NCI-H2171 treated with DMSO at 0.1 percent for 48 hours (cell line): Measurements from ENCODE around the gene GCK.
"Not testable (repeated sequence)": the region's sequence is repeated elsewhere in the genome, so short reads cannot be mapped to it uniquely, and the experiment has no call there.

Experiments used
- DNase-seq: peaks from one replicate; lab custom pipeline; 2025; lab: John Stamatoyannopoulos, UW

The GCK gene

GRCh38 chr7:44201813-44202212 is 12.6 kb upstream of the GCK start:
- DNase-seq: no peak

GRCh38 chr7:44200699-44201461 is 11.6 kb upstream of the GCK start, which contains the start of gene YKT6:
YKT6 (plus strand) TSS chr7:44200978; CDS start chr7:44201136, 158 bp downstream.
- peak; percentile 97 for DNase-seq

DNA sequence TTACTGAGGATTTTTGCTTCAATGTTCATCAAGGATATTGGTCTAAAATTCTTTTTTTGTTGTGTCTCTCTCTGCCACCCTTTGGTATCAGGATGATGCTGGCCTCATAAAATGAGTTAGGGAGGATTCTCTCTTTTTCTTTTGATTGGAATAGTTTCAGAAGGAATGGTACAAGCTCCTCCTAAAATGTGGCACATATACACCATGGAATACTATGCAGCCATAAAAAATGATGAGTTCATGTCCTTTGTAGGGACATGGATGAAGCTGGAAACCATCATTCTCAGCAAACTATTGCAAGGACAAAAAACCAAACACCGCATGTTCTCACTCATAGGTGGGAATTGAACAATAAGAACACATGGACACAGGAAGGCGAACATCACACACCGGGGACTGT is 10.9 kb upstream of the GCK start:
- DNase-seq: not testable (repeated sequence)

DNA sequence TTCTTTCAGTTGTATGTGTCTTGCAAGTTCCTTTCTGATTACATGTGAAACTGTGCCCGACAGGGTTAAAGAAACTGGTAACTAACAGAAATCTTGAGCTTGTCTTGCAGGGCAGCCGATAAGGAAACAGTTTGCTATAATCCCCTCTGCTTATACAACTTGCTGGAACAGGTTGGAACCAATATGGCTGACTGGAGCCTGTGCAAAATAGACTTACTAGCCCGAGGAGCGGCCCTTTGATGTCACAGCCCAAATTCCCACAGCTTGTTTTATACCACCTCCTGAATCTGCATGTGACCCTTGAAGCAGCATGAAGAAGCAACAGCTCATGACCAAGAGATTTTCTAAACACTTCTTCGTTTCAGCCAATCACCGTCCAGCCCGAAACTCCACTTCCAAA is 8.2 kb upstream of the GCK start:
- DNase-seq: no peak

DNA sequence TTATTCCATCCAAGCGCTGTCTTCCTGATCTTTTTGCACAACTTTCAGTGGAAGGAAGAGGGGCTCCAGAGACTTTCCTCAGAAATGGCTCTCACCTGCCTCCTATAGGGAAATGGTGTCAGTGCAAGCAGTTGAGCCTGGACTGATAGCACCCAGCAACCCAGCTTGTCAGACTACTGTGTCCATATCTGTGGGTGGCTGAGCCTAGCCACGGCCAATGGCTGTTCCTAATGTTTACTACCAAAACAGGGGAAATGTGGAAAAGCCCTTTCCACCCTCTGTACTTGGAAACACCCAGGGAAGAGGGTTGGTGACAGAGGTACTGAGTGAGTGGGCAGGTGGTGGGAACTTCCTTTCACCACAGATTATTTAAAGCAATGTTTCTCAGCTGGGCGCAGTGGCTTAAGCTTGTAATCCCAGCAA is 7.2 kb upstream of the GCK start:
- peak; percentile 27 for DNase-seq

GRCh38 chr7:44195889-44196288 is 6.7 kb upstream of the GCK start:
- peak; percentile 75 for DNase-seq

DNA sequence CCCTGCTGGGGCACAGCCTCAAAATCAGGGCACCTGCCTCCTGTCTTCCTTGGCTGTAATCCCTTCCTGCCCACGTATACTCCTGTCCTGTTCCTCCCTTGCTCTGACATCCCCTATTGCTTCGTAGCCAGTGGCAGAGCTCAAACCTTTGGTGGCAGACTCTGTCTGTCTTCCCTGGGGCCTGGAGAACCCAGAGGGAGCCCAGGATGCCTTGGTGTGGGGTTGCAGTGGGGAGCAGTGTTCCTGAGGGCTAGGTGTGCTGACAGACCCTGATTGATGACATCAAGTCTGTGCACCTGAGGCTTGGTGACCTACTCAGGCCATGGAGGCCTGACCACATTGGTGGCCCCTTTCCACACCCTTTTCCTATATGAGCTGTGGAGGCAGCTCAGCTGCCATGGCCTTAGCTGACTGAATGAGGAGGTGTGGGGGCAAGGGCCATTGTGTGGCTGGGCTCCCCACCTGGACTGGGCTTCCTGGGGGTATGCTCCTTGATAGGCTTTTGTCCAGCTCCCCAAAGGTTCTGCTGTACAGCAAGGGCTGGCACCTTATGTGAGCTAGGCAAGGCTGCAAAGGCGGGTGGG is 5.4 kb upstream of the GCK start:
- no peak for DNase-seq

DNA sequence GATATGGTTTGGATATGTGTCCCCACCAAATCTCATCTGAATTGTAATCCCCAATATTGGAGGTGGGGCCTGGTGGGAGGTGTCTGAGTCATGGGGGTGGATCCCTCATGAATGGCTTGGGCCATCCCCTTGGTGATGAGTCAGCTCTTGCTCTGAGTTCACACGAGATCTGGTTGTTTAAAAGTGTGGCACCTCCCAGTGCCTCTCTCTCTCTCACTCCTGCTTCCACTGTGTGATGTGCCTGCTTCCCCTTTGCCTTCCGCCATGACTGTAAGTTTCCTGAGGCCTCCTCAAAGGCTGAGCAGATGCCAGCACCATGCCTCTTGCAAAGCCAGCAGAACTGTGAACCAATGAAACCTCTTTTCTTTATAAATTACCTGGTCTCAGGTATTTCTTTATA is 4.8 kb upstream of the GCK start:
- no peak for DNase-seq

DNA sequence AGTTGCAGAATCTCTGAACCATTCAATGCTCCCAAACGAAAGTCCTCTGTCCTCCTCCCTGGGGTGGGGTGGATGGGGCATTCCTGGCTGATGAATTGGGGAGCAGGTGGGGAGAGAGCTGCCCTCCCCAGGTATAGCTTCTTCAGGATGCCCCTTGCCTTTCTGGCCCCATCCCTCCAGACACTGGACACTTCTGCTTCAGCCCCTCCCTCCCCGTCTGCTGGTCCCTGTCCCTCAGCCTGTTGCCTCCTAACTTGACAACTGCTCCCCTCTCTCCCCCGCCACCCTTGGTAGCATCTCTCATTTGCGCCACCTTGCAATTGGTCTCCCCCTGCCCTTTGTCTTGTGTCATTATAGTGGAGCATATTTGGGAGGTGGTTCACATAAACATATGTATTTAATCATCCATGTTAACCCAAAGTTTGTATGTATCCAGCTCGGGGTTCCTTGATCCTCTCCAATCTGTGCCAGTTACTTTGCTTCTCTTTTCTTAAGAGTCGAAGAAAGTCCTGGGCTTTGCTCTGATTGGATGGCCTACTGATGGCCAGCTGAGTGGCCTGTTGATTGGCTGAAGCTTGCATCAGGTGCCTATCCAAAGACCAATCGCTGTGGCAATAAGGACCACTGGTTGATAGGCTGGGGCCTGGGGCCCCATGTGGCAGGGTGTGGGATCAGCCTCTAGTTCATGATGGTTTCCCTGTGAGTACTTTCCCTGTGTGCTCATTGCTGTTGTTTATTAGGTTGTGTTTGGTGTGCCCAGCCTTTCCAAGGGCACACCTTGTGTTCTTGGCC is 4.0 kb upstream of the GCK start:
- no peak for DNase-seq

DNA sequence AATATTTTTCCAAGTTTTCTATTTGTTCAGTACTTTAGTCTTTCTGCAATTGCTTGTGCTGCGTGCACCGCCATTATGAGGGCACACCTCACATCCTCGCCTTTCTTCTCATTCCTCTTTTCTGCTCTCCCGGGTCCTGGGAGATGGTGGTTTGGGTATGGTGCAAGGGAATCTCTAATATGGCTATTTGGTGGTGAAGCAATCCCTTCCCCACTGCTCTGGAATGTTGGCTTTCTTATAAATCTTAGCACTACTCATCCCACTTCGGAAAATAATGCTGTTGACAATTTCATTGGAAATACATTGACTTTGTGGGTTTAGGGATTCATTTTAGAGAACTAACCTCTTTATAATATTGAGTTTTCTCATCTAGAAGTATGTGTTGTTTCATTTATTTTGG is 1.9 kb upstream of the GCK start:
- no peak for DNase-seq

DNA sequence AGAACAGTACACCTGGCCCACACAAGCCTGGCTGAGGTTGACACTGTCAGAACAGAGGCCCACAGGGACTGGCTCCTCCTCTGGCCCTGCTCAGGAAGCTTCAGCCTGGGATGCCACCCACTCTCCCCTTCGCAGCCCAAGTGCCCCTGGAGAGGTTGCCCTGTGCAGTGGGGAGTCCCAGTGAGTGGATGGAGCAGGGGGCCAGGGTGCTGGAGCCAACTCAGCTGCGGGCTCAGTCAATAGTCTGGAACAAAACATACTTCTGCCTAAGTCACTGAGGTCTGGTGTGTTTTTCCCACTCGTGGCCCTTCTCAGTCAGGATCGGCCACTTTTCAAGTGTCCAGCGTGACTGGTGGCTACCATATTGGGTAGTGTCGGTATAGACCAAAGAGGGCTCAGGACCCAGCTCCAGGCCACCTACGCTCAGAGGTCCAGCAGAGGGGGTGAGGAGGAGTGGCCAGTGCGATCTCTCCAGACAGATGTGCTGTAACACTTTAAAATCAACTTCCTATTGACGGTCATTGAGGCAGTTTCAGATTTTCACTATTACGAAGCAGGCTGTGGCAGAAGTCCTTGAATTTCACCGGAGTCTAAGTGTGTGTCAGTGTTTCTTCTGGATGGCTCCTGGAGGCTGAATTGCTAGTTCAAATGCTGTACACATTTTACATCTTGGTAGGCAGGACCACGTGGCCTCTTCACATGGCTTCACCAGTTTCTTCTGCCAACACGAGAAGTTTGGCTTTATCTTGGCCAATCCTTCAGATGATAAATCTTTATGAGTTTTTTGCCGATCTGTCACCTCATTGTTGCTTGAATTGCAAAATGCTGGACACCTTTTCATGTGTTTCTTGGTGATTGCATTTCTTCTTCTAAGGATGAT is 994 bp upstream of the GCK start:
- DNase-seq: no peak

- DNase-seq: no peak
These were observed 586 bp downstream of the GCK start for GRCh38 chr7:44188480-44189225.

DNA sequence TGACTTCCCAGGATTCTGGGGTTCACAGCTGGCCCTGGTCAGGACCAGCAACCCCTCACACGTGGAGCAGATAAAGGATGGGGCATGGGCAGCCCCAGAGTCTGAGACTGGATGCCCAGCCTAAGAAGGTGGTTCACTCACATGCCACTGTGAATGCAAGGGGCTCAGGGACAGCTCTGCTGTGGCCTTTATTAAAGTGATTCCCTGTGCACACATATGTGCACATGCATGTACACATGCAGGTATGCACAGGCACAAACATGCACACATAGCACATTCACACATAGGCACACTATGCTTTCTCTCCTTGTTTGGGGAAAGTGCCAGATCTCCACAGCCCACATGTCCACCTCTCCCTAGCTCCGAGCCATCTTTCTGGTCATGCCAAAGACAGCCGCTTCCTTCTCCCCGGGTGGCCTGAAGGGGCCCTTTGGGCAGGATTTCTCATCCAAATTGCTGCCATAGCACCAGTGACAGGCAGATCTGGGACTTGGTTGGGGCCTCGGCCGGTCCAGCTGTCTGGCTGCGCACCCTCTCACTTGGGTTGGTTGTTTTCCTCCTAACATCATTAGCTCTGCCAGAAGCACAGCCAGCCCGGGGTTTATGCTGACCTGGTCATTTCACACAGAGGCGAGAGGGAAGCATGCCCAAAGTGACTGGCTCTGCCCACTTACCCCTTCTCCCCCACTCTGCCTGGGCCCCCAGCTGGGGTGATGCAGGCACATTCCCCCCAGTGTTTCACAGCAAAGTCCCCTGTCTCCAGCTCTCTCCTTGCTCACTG is 1.4 kb downstream of the GCK start:
- no peak for DNase-seq

GRCh38 chr7:44186736-44187135 is 2.5 kb downstream of the GCK start:
- no peak for DNase-seq

DNA sequence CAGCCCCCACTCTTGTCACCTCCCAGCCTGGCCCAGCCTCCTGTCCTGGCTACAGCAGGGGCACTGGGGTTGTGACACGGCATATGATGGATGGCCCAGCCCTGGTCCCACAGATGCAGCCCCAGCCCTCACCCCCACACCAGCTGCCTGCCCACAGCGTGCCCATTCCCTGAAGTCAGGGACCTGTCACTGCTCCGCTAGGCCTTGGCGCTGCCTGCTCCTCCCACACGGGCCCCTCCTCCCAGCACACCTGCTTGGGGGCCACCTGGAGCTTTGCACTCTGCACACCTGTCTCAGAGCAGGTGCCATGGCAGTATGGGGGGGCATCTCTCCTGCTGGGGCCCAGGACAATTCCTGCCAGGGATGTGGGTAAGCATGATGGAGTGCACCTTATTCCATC is 3.5 kb downstream of the GCK start:
- peak; percentile 46 for DNase-seq

DNA sequence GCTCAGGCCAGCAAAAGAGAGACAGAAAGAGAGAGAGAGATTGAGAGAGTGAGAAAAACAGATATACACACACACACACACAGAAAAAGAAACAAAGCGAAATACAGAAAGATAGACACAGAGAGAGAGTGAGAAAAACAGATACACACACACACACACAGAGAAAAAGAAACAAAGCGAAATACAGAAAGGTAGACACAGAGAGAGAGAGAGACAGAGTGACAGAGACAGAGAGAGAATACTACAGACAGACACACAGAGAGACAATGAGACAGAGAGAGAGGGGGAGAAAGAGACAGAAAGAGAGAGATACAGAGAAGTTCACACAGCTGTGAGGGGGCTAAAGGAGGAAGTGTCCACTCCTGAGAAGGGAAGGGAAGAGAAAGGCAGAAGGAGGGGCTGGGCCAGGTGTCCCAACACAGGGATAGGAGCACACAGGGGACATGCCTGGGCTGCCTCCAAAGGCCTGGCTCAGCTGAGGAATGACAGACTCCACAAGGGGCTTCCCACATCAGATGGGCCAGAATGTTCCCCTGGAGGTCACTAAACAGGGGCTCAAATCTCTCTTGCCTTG is 4.3 kb downstream of the GCK start:
- no peak for DNase-seq

GRCh38 chr7:44184206-44184872 is 4.9 kb downstream of the GCK start:
- no peak for DNase-seq

GRCh38 chr7:44183386-44183785 is 5.9 kb downstream of the GCK start:
- DNase-seq: no peak

GRCh38 chr7:44182827-44183226 is 6.4 kb downstream of the GCK start:
- no peak for DNase-seq

DNA sequence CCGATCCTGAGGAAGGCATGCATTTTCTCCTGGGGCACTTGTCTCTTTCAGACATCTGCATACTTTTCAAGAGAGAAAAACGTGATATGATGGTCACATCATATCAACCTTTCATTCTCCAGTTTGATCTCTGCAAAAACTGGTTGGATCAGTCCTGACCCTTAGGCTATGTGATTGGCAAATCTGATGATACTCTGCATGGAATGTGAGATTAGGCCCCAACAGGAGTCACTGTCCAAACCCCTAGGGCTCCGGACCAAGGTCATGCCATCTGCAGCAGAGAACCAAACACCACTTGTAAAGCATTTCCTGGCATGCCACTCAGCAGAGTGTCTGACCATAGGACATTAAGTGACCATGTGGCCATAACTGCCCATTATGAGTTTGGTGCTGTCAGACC is 8.6 kb downstream of the GCK start:
- DNase-seq: no peak
